ENCODE data around the gene VSIG1.

The VSIG1 gene

DNA sequence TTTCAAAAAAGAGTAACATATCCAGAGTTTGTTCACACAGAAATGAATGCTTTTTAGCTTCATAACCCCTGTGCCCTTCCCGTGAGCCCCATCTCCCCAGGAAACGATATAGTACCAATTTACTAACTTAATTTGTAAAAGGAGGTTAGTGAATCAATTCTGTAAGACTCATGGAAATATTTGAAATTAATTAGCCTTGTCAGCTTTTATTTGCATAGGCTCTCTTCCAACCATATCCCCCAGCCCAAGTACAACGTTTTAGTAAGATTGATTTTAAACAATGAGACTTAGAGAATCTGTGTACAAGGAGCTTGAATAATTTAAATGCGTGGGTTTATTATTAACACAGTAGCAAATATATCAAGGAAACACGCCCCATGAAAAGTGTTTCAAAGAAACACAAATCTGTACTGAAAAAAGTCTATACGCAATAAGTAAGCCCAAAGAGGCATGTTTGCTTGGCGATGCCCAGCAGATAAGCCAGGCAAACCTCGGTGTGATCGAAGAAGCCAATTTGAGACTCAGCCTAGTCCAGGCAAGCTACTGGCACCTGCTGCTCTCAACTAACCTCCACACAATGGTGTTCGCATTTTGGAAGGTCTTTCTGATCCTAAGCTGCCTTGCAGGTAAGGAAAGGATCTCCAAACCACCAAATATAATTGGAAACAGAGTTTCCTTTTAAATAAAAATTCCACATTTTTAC is at the start of gene VSIG1:
VSIG1 (plus strand) TSS at position 512 of the 703 bp plus-strand sequence; CDS start at position 578, 66 bp downstream.
- TF ChIP-seq, protein P1, sequence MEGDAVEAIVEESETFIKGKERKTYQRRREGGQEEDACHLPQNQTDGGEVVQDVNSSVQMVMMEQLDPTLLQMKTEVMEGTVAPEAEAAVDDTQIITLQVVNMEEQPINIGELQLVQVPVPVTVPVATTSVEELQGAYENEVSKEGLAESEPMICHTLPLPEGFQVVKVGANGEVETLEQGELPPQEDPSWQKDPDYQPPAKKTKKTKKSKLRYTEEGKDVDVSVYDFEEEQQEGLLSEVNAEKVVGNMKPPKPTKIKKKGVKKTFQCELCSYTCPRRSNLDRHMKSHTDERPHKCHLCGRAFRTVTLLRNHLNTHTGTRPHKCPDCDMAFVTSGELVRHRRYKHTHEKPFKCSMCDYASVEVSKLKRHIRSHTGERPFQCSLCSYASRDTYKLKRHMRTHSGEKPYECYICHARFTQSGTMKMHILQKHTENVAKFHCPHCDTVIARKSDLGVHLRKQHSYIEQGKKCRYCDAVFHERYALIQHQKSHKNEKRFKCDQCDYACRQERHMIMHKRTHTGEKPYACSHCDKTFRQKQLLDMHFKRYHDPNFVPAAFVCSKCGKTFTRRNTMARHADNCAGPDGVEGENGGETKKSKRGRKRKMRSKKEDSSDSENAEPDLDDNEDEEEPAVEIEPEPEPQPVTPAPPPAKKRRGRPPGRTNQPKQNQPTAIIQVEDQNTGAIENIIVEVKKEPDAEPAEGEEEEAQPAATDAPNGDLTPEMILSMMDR (IDR thresholded peaks at IDR 0.05; ENCODE audit: low read depth, low read length), result no peak
- in situ Hi-C loops (cut with HindIII; ENCODE audit: low sequenced_read_pairs), result no loop called here
- no peak within 1 kb of the TSS for H3K4me3 ChIP-seq (ENCODE audit: low read depth, low read length)
- DNase-seq (ENCODE audit: low read depth, low spot score), result no peak

DNA sequence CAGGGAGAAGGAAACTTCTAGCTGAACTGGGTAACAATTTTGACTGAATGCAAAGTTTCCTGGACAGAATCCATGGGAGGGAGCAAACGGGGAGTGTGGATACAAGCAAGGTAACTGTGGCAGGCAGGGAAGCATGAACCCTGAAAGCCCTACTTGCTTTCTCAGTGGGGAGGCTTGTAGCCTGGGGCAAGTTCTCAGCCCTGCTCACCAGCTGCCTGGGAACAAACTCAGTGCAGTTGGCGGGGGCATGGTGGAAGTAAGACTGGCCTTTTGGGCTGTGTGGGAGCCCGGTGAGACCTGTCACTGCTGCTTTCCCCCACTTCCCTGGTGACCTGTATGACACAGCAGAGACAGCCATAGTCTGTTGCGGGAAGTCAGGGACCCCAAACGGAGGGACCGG is 48.7 kb upstream of the VSIG1 start:
- H3K4me3 ChIP-seq (ENCODE audit: low read depth, low read length), result no peak overlapping the region
- in situ Hi-C loops (cut with HindIII; ENCODE audit: low sequenced_read_pairs), result no loop called here
- no peak for DNase-seq (ENCODE audit: low read depth, low spot score)
- TF ChIP-seq, protein P1 (IDR thresholded peaks at IDR 0.05; ENCODE audit: low read depth, low read length), result no peak

DNA sequence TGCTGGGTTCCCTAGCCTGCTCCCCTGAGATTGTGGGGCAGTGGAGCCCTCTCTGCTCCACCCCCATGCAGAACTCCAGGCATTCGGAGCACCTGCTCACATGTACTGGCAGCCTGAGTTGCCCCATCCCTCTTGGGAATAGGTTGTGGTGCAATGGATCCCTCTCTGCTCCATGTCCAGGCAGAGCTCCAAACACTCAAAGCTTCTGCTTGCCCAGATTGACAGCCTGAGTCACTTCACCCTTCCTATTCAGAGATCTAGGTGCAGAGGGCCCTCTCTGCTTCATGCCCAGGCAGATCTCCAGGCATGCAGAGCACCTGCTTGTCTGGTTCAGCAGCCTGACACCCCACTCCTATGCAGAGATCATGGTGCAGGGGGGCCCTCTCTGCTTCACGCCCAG is 44.1 kb upstream of the VSIG1 start:
- in situ Hi-C loops (cut with HindIII; ENCODE audit: low sequenced_read_pairs), result no loop called here
- no peak for DNase-seq (ENCODE audit: low read depth, low spot score)
- TF ChIP-seq, protein P1 (IDR thresholded peaks at IDR 0.05; ENCODE audit: low read depth, low read length), result no peak
- H3K4me3 ChIP-seq (ENCODE audit: low read depth, low read length), result no peak overlapping the region

DNA sequence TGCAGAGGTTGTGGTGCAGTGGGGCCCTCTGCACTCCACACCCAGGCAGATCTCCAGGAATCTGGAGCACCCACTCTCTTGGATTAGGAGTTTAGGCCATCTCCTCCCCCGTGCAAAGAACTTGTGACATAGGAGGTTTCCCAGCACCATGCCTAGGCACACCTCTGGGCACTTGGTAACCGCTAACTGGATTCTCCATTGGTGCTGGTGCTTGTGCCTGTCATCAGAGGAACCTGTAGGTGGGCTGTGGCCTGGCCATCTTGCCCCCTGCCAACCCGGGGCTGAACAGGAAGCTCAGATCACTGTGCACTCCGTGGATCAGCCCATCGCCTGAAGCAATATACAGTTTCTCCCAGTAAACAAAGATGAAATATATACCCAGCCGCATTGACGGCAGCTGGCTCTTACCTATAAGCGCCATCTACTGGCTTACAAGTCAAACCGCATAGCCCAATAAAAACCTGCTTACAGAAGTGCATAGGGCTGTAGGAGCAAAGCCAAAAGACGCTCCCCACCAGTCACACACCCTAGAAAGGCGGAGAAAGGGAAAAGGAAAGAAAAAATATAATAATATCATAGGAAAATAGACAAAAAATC is 43.5 kb upstream of the VSIG1 start:
- TF ChIP-seq, protein P1 (IDR thresholded peaks at IDR 0.05; ENCODE audit: low read depth, low read length), result peak; percentile 61
- H3K4me3 ChIP-seq (ENCODE audit: low read depth, low read length), result no peak overlapping the region
- peak; percentile 29 for DNase-seq (ENCODE audit: low read depth, low spot score)
- in situ Hi-C loops (cut with HindIII; ENCODE audit: low sequenced_read_pairs), result no loop called here

DNA sequence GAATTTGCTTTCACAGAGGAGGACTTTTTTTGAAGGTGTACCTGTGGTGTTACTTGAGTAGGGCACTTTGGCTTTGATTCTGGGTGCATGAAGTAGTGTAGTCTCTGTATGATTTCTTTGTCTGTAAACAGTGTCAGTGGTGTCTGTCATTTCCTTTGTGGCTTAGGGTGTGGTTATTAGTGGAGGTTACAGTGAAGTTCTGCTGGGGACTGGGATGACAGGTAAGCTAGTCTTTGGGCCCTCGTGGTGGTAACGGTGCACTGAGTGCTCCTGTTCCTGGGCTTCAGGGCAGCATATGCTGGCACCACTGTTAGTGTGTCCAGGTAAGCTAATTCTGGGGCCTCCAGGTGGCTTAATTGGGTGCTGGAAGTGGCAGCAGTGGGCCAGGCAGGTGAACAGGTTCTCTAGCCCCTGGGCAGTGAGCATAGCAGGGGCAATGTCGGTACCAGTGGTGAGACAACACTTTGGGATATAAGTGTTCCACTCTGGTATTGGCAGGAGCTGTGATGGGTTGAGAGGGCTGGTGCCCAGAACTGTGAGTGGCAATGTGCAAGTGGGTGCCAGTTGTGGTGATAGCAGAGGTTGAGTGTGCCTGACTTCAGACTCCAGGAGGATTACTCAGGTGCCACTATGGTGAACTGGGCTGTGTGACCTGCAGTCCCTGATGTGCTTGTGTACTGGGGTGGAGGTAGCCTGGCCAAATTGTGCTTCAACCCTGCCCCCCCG is 26.0 kb upstream of the VSIG1 start:
- H3K4me3 ChIP-seq (ENCODE audit: low read depth, low read length), result no peak overlapping the region
- DNase-seq (ENCODE audit: low read depth, low spot score), result no peak
- in situ Hi-C loops (cut with HindIII; ENCODE audit: low sequenced_read_pairs), result no loop called here
- TF ChIP-seq, protein P1 (IDR thresholded peaks at IDR 0.05; ENCODE audit: low read depth, low read length), result no peak

DNA sequence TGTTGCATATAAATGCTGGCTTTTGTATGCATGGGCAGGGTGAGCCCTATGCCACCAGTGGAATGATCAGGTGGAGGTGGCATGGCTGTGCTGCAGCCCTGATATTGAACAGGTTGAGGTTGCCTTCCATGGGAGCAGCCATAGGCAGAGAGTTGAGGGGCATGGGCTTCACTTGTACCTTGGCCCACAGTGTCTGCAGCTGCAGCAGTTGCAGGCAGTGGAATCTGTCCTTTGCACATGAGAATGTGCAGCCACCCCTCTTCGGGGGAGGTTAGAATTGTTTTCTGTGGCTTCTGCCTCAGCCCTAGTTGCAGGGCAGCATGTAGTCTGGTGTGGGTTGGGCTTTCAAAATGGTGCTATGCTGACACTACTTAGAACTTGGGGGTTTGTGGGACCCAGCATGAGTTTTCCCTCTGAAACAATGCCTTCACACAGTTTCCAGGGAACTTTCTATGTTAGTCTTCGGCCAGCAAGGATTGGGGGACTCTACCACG is 25.4 kb upstream of the VSIG1 start:
- TF ChIP-seq, protein P1 (IDR thresholded peaks at IDR 0.05; ENCODE audit: low read depth, low read length), result no peak
- no peak overlapping the region for H3K4me3 ChIP-seq (ENCODE audit: low read depth, low read length)
- DNase-seq (ENCODE audit: low read depth, low spot score), result no peak
- in situ Hi-C loops (cut with HindIII; ENCODE audit: low sequenced_read_pairs), result no loop called here

All from astrocyte of the spinal cord (primary cell).